Cortex of kidney (tissue), 1 donor: ENCODE data around the gene CAB39L.

Source experiments
- DNase-seq: peaks from one replicate; lab custom pipeline; 2025; lab: John Stamatoyannopoulos, UW

Gene CAB39L

DNA sequence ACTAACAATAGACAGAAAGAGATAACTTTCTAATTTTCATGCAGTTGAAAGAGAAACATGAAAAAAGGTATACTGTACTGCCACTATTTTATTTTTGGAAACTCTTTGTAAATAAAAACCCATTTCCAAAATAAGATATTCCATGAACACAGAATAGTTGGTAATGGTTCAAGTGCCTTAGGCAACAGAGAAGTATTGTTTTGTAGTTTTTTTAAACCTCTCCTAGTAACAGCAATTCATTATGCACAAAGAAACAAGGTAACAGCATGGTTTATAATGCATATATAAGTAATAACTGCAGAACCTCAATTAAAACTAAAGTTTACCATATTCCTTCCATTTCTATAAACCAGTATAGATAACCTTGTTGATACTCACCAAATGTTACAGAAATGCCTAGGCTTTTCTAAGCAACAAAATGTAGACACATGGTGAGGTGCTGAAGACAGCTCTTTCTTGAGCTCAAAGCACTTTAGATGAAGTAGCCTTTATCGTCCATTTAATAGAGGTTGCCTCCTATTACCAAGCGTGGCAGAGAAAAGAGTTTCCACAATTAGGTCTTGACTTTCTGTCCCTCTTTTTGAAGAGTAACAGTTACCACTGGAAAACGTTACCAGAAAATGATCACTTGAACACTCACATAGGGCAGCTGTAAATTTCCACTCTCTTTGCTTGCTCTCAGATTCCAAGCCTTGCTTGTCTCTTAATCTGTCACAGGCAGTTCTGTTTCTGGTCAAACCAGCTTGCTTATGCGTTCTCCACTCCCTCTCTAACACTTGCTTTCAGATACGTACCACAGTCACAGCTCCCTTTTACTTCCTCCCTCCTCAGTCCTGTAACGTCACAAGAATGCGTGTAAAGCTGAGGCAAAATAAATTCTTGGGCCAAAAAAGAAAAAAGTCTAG, 42.9 kb downstream of the CAB39L start:
- no peak for DNase-seq

DNA sequence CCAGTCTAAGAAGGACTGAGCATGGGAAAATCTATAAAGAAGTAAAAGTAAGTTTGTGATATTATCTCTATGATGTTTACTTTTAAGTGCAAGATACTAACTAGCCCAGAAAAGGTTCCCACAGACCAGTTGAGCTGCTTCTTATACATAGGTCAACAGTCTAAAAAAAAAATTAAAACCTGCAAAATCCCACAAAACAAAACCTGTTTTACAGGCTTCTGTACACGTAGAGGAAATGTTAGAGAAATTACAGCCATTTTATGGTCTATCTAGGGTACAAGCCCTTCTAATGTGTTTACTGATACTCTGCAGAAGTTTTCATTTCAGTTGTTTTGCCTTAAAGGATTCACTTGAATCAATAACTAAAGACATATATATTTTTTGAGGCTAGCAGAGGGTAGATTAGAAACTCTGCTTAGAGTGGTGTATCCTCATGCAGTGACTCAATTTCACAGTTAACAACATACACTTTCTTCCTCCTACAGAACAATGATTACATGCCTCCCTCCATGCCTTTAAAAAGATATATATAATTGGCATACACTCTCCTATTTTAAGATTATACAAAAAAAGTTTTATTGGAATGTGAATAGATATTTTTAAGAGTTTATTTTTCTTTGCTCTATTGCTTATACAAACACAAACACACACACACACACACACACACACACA, 43.9 kb downstream of the CAB39L start:
- no peak for DNase-seq

DNA sequence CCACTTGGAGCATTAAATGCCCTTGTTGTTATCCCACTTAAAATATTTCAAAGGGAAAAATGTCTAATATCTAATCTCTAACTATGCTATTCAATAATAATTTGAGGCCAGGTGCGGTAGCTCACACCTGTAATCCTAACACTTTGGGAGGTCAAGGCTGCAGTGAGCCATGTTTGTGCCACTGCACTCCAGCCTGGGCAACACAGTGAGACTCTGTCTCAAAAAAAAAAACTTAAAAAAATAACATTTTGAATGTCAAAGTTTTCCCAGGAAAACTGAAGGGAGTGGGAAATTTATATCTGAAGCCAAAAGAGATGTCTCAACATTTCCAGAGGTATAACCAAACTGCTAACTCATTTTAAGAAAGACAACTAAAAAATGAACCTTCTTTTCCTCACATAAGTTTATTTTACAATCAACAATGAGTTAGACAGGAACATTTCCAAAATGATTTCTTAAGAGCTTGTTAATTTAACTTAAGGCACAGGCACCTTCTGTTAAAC, 47.9 kb downstream of the CAB39L start:
- no peak for DNase-seq

DNA sequence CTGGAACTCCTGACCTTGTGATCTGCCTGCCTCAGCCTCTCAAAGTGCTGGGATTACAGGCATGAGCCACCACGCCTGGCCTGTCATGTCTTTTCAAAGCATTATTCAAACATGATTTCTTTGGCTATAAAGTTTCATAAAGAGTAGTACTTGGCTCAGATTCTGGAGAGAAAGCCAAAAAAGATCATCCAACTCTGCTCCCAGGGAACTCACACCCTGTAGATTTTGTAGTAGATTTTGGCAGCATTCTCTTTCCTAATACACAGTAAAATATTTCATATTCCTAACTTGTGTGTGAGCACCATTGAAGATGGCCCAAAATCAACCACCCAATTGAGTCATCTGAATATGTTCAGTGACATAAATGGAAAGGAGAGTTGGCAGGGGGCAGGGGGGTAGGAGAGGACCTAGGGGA, 48.4 kb downstream of the CAB39L start:
- DNase-seq = no peak

DNA sequence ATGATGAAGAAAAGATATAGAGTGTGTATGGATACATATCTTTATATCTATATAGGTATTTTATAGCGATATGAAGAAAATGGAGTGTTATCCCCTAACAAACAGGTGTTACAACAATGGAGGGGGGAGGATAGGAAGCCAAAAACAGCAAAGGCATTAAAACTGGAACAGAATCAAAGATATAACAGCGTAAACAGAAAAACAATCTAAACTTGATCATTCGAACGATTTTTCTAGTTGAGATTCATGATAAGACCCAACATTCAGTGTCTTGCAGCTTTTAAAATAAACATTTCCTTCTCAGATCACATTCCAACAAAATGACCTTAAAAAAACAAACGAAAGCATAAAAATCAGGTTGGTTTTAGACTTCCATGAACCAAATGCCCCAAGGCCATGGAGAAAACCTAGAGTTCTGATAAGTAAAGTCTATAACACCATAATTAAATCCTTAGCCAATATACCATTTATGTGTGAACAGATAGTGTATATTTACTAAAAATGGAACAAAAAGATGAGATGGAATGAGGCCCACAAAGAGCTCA, 55.7 kb downstream of the CAB39L start:
- no peak for DNase-seq

DNA sequence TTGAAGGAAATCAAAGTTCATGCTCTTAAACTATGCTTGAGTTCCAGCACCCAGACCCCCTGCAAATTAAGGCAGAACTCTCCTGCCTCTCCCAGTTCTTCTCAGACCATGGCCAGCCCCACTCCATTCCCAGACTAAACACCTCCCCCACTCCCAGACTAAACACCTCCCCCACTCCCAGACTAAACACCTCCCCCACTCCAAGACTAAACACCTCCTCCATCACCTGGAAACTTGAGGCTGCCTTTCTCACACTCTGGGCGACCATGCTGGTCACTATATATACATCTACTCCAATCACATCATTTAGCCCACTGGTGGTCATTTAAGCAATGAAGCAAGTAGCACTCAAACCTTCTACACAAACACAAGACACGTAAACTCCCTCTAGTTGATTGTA, 57.2 kb downstream of the CAB39L start:
- no peak for DNase-seq

DNA sequence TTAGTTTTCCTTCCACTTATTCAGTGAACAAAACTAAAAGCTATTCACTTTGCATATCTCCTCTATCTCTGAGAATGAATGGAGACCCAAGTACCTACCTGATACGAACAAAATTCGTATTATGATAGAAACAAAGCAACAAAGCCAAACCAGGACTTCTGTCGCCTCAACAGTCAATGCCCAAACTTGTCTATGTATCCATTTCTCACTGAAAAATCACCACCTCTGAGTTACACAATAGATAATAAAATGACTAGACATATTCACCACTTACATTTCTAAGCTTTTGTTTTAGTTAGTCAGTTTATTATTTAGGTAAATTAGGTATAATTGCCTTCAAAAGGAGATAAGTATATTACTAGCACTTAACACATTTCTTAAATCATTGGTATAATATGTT, 67.7 kb downstream of the CAB39L start:
- no peak for DNase-seq

DNA sequence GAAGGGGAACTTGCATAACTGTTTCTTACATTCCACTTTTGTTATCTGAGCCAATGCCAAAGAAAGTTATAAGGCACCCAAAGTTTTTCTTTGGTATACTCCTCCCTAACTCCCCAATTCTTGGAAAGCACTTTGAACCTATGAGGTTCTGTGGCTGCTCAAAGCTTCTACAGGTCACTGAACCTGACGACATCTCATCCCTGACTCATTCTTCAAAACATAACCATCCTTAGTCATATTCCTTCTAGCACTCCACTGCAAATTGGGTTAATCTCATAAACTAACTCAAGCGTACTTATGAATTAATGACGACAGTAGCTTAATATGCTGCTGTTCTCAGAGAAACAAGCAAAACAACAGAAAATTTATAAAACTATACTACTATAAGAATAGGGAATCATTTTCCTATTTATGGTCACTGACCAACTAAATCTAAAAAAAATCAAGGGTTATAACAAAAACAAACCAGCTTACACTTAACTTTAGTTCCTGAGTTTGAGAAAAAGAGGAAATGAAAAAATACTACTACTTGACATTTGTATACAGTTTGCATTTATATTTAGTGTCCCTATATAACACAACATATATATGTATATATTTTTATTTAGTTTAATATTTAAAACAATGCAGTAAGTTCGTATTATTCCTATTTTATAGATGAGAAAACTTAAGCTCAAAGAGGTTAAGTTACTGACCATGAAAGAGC, 69.1 kb downstream of the CAB39L start:
- DNase-seq = no peak

DNA sequence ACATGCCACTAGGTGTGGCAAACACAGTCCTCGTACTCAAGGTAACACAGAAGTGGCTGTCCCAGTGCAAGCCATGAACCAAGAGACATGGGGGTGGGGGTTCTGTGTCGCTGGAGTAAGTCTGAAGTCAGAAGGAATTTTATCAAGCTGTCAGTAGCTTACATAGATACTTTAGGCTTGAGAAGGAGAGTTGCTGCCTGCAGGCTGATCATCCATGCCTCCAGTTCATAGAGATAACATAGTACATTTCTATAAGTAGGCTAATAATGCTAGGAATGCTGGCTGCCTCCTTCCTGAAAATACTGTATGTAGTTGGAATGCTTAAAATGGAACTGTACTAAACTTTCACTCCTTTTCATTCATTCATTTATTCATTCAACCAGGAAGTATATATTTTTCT, 70.1 kb downstream of the CAB39L start:
- no peak for DNase-seq

DNA sequence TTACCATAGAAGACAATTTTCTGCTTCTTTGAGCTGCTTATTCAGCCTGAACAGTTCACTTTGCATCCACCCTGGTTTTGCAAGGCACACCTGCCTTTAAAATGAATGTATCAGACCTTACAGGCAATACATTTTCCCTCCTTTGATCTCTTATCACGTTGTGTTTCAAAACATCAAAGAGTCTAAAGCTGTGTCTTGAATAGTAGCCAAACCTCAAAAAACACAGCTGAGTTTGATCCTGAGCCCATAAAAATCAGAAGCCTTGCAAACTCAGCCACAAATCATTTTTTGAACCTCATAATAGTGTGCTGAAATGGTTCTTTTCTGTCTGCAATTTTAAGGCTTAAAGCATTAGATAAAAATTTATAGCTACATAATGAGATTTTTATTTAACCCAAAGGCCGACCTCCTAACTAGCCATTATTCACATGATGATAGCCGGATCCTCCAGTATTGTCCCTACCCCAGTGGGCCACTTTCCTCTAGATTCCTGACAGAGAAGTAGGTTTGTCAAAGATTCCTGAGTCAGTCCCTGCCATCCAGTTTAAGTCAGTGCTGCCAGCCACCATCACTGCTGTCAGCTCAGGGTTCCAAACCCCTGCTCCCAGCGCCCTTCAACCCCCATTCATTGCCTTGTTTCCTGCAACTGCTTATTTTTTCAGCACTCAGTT, 71.8 kb downstream of the CAB39L start:
- DNase-seq = no peak

DNA sequence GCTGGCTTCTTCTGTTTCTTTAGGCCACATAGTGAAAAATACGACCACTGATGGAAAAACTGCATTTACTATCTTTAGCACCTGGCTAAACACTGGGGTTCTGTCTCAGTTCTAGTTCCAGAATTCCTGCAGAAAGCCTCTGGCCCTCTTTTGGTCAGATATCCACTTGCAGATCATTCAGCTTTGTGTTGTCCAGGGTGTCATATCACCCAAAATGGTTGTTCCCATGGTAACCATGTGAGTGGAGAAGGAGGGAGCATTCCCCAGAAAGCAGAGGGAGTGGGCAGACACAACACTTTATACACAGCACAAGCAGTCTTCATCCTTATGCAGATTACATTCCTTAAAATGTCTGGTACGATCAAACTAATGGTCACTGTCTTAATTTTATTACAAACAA, 73.5 kb downstream of the CAB39L start:
- DNase-seq = no peak

DNA sequence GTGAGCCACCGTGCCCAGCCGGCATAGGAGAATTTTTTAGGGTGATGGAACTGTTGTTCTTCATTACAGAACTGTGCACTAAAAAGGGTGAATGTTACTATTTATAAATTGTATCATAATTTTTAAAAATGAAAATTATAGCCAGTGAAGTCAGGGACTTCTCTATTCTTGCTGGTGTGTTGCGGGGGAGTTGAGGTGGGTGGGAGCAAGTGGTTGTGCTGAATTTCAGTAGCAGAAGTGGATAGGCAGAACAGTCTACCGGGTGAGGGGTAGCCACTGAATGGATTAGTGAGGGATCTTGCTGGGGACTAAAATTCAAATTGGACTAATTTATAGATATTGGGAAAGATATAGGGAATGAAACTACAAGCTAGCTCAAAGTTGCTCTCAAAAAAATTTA, 74.0 kb downstream of the CAB39L start:
- no peak for DNase-seq

DNA sequence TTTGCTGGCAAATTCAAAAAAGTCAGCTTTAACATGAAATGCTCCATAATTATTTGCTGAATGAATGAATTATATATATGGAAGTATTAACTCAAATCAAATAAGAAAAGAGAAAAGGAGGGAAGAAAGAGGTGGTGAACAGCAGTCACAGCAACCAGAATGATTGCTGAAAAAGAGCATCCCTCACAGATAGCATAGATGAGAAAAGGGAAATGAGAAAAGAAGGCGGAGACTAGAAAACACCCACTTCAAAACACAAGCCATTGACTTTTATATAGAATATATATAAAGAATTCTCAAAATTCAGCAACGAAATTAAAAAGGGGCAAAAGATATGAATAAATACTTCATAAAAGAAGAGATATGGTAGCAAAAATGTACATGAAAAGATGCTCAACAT, 75.2 kb downstream of the CAB39L start:
- no peak for DNase-seq

DNA sequence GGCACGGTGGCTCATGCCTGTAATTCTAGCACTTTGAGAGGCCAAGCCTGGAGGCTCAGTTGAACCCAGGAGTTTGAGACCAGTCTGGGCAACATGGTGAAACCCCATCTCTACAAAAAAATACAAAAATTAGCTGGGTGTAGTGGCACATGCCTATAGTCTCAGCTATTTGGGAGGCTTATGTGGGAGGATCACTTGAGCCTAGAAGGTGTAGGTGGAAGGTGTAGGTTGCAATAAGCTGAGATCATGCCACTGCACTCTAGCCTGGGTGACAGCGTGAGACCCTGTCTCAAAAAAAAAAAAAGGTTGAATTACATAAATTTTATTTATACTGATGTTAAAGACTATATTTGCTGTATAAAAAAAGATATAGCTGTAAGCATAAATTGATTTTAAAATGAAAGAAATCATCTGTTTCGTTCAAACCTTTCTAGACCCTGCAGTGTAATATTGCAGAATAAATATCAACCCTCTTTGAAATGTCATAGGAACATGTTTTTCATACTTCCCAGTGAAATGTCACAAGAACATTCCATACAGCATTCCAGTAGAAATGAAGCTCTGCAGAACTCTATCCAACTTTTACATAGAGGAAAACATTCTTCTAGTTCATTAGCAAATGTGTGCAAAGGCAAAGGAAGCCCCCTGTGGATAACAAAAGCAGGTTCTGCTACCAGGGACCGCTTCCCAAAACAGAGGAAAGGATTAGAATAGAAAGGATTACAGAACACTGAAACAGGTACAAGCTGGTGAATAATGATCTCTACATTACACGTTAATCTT, 76.0 kb downstream of the CAB39L start:
- no peak for DNase-seq

DNA sequence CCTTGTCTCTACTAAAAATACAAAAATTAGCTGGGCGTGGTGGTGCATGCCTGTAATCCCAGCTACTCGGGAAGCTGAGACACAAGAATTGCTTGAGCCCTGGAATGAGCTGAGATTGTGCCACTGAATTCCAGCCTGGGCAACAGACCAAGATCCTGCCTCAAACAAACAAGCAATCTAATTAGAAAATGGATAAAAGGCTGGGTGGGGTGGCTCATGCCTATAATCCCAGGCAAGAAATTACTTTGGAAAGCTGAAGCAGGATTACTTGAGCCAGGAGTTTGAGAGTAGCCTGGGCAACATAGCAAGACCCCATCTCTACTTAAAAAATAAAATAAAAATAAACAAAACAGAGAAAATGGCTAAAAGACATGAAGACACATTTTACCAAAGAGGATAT, 77.0 kb downstream of the CAB39L start:
- DNase-seq = no peak

DNA sequence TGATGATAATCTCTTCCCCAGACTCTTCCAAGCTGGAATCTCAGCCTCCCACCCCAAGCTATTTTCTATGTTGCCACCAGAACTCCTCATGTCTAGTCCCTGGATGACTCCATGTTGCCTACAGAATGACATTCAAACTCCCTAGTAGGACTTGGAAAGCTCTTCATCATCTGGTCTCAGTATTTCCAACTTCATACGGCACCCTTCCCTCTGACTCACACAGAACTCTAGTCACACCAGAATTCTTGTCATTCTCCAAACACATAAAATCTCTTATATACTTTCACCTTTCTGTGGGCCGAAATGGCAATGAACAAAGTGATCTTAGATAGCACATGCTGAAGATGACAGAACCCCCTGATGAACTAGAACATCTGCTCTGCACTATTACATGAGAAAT, 86.2 kb downstream of the CAB39L start:
- no peak for DNase-seq

DNA sequence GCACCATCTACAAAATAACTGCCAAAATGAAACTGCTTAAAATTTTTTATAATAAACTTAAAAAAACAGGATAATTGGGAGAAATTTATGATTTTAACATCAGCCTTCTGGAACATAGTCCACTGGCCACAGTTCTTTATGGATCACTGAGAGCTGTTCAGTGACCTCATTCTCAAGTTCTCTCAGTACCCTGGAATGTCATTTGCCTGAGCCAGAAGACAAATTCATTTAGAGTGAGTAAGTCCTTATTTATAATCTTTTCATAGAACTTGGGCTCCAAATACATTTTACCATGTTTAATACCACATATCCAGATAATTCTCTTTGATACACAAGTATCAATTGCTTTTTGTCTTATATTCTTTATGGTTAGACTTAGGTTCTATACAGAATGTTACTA, 87.6 kb downstream of the CAB39L start:
- no peak for DNase-seq

DNA sequence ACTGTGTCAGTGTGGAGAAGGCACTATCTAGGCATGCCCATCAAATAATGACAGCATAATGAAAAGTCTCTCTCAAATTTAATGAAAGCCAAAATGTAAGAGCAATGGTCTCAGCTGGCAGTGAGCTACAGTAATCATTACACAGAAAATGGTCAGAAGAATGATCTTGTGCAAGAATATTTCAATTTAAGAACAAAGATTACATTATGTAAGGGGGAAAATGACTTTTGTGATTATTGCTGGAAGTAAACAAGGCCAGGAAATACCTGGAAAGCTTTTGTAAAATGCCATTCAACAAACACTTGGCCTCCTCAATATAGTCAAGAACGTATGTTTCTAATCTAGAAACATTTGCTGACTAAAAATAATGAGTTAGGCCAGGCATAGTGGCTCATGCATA, 89.1 kb downstream of the CAB39L start:
- DNase-seq = no peak

DNA sequence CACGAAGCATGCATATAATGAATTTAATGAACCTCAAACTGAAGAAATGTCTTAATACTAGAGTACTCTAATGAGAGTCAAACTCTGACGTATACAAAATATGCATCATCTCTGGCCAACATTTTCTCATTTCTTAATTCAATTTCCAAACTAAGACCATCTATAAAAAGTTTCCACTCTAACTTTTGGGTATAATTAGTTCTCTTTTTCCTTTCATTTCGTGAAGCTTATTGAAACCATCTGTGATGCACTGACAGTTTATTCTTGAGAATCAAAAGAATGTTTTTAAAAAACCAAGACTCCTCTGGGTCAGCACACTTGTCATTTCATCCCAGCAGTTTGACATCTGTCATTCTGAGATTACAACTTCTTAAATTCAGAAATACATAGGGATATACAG, 90.0 kb downstream of the CAB39L start:
- no peak for DNase-seq

DNA sequence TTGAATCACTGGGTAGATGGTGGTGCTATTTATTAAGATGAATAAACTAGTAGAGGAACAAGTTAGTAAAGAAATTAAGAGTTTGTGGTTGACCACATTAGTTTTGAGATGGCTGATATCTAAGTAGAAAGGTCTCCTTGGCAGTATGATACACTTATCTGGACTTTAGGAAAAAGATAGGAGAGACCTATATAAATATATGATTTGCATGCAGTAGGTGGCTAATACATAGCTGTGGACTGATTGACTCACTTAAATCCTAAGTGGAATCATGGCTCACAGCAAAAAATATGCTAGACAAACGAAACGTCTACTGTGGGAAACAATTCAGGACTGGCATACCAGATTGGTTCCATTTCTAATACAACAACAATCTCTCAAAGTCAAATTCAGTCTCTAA, 92.0 kb downstream of the CAB39L start:
- no peak for DNase-seq

DNA sequence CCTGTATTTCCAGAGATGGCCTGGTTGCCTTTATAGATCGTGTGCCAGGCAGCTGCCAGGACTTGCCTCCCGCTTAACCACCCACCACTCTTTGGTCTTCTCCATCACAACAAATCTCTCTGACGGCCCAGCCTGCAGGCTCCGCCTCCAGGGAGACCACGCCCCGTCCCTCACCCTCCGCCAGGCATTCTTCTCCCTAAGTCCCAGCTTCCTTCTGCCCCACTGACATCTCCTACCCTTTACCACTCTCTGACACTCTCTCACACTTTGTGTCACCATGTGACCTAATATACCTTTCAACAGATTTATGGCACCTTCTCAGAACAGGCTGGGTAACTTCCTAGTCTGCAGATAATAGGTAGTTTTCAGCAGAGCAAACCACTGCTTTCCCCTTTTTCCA, 95.1 kb downstream of the CAB39L start:
- DNase-seq = no peak
